Brain microvascular endothelial cell (primary cell): ENCODE results near the gene SLC8A1.
A peak's percentile ranks its signal among the peaks of the same experiment; 100 is the strongest.

Experiments used
- DNase-seq: peaks from one replicate; pipeline ENCODE4 v3.0.0-alpha.2; 2020
- H3K27ac ChIP-seq: fragments of 250-450 bp; sonication (Bioruptor Pico); 2 replicates; pipeline ENCODE4 v1.5.1; 2020; ENCODE audit warnings: mild to moderate bottlenecking, moderate library complexity
- H3K27me3 ChIP-seq: fragments of 250-450 bp; sonication (Bioruptor Pico); replicated peaks from 2 replicates; pipeline ENCODE4 v1.5.1; 2020; ENCODE audit warnings: mild to moderate bottlenecking
- H3K36me3 ChIP-seq: fragments of 250-450 bp; sonication (Bioruptor Pico); replicated peaks from 2 replicates; pipeline ENCODE4 v1.5.1; 2020; ENCODE audit warnings: mild to moderate bottlenecking
- H3K4me3 ChIP-seq: 2 replicates; pipeline ENCODE4 v1.5.1; 2011; ENCODE audit warnings: low read depth, mild to moderate bottlenecking, control low read depth, low read length, moderate library complexity
- in situ Hi-C: cut with HindIII; loops from 2 replicates; pipeline ENCODE4 v1.10.0; 2017; ENCODE audit warnings: low sequenced_read_pairs, low pct_ligation_motif_present
- TF ChIP-seq, protein P1 (sequence below): IDR thresholded peaks from 2 replicates; pipeline ENCODE4 v1.5.1; 2011; ENCODE audit warnings: low read depth, mild to moderate bottlenecking, moderate library complexity, low read length, control low read depth, inconsistent platforms; ENCODE audit errors: missing control alignments

Gene SLC8A1

DNA sequence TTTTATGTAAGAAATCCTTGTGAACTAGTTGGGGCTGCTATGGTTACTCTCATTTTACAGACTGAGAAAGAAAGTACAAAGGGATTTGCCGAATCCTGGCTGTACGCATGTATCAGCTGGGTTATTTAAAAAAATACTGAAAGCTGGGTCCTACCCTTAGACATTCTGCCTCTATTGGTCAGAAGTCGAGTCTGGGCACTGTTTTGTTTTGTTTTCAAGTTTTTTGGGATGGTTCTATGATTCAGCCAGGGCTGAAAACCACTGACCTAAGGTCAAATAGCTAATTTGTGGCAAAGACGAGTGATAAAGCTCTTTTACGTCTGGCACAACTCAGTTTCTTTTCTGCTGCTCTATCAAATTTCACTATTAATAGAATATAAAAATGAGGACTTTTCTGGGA lies 5.9 kb upstream of the SLC8A1 start:
- DNase-seq: peak; percentile 22
- TF ChIP-seq, protein P1, sequence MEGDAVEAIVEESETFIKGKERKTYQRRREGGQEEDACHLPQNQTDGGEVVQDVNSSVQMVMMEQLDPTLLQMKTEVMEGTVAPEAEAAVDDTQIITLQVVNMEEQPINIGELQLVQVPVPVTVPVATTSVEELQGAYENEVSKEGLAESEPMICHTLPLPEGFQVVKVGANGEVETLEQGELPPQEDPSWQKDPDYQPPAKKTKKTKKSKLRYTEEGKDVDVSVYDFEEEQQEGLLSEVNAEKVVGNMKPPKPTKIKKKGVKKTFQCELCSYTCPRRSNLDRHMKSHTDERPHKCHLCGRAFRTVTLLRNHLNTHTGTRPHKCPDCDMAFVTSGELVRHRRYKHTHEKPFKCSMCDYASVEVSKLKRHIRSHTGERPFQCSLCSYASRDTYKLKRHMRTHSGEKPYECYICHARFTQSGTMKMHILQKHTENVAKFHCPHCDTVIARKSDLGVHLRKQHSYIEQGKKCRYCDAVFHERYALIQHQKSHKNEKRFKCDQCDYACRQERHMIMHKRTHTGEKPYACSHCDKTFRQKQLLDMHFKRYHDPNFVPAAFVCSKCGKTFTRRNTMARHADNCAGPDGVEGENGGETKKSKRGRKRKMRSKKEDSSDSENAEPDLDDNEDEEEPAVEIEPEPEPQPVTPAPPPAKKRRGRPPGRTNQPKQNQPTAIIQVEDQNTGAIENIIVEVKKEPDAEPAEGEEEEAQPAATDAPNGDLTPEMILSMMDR: no peak
- no peaks in the 10 kb centered on the region for H3K27me3 ChIP-seq
- no peaks in the 10 kb centered on the region for H3K36me3 ChIP-seq
- H3K27ac ChIP-seq: no peak overlapping the region
- no peak overlapping the region for H3K4me3 ChIP-seq
- in situ Hi-C loops: no loop called here

DNA sequence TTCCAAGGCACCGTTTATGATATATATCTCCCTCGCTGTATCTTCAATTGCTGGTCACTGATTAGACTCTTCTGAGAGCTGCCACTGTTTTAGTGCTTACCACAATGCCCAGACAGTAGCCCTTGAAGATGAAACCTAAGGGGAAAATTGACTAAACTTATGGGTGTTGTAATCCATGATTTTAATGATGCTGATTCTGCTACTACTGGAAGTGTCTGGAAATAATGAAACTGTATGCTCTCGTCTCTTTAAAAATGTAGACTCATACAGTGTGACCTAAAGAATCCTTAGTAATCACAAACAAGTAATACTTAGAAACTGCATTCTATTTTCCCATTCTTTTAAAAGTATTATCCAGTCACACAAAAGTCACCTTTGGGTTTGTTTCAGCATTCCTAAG lies 5.5 kb upstream of the SLC8A1 start:
- Histone ChIP-seq H3K27ac (no peak overlapping the region), H3K27me3 (no peaks in the 10 kb centered on the region)

DNA sequence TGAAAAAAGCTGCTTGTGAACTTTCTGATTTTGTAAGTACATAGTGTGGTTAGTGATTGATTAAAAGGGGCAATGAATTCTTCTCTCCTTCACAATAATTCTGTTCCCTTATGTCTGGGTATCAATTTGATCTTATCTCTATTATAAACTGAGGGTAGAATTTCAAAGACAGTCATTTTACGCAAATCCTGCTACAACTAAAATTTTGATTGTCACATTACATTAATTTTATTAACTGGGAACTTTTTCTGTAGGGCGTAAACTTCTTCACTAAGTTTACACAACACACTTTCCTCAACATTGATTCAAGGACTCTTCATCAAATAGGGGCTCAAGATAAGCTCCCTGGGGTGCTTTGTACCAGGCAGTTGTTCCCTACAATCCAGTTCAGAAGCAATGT lies 5.0 kb upstream of the SLC8A1 start:
- Histone ChIP-seq H3K27ac (no peak overlapping the region), H3K36me3 (no peaks in the 10 kb centered on the region)

More for the DNA sequence above, 5.5 kb upstream of the SLC8A1 start:
- Histone ChIP-seq H3K36me3 (no peaks in the 10 kb centered on the region), H3K4me3 (no peak overlapping the region)
- TF ChIP-seq, protein P1: no peak
- no peak for DNase-seq
- in situ Hi-C loops: no loop called here

GRCh38 chr2:40455661-40456060 lies 3.8 kb upstream of the SLC8A1 start:
- in situ Hi-C loops: no loop called here
- H3K4me3 ChIP-seq: no peak overlapping the region
- TF ChIP-seq, protein P1: no peak
- no peak overlapping the region for H3K27ac ChIP-seq
- H3K27me3 ChIP-seq: no peaks in the 10 kb centered on the region
- DNase-seq: no peak
- no peaks in the 10 kb centered on the region for H3K36me3 ChIP-seq

More for the DNA sequence above, 5.0 kb upstream of the SLC8A1 start:
- Histone ChIP-seq H3K27me3 (no peaks in the 10 kb centered on the region), H3K4me3 (no peak overlapping the region)
- in situ Hi-C loops: no loop called here
- TF ChIP-seq, protein P1: no peak
- DNase-seq: no peak

- in situ Hi-C loops: no loop called here
- no peaks in the 10 kb centered on the region for H3K36me3 ChIP-seq
- H3K27me3 ChIP-seq: no peaks in the 10 kb centered on the region
- H3K27ac ChIP-seq: no peak overlapping the region
- DNase-seq: no peak
- TF ChIP-seq, protein P1: no peak
- H3K4me3 ChIP-seq: no peak overlapping the region
These were observed 2.4 kb upstream of the SLC8A1 start for GRCh38 chr2:40454321-40454720.

DNA sequence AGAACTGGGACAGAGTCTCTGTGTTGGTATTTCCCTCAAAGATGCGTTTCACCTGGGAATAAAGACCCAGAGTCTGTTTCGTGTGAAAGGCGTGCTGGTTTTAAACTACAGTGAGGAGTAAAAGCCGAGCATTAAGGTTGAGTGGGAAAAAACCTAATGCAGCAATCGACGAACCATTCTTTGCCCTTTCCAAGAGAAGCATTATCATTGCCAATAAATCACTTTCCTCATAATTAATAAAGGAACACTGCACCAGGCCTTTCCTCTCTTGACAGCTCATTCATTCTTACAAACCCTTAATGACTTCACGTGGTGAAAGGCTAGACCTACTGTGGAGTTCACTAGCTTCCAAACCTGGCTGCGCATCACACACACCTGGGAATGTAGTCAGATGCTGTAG lies 896 bp upstream of the SLC8A1 start:
- no peak for DNase-seq
- H3K27me3 ChIP-seq: no peaks in the 10 kb centered on the region
- in situ Hi-C loops: no loop called here
- TF ChIP-seq, protein P1: no peak
- H3K4me3 ChIP-seq: peak overlapping the region; percentile 76
- no peak overlapping the region for H3K27ac ChIP-seq
- H3K36me3 ChIP-seq: no peaks in the 10 kb centered on the region
